Calu3 (cell line): Measurements from ENCODE around the gene SLC8A3. TPM values are rescaled to one million over a fixed set of nuclear protein-coding genes. Genes with fewer than 3 reads are reported as not detected.

ENCODE experiments used
- BruUV-seq: library from RNA; stranded (reverse); fragments of 400-500 nt; replicated peaks from 2 replicates; lab custom pipeline; 2021; lab: Mats Ljungman, UMichigan
- CTCF ChIA-PET: fragments of 300-600 bp; sonication (Branson Sonifier 250); formaldehyde crosslinking; loops from one replicate; lab custom pipeline; 2022; ENCODE audit warnings: antibody characterized with exemption; lab: Charles Lee
- DNase-seq: peaks from one replicate; pipeline ENCODE4 v3.0.0; 2022
- H3K27ac Mint-ChIP-seq: one replicate; pipeline ENCODE4 v1.8.0; 2022; ENCODE audit warnings: mixed read lengths; ENCODE audit not compliant: unreplicated experiment
- H3K27me3 Mint-ChIP-seq: one replicate; pipeline ENCODE4 v1.8.0; 2022; ENCODE audit warnings: mixed read lengths; ENCODE audit not compliant: unreplicated experiment
- H3K36me3 Mint-ChIP-seq: one replicate; pipeline ENCODE4 v1.8.0; 2022; ENCODE audit warnings: mild to moderate bottlenecking, moderate library complexity, mixed read lengths; ENCODE audit not compliant: insufficient read depth, unreplicated experiment
- H3K4me1 Mint-ChIP-seq: one replicate; pipeline ENCODE4 v1.8.0; 2022; ENCODE audit warnings: mild to moderate bottlenecking, low read depth, mixed read lengths; ENCODE audit not compliant: unreplicated experiment
- H3K4me3 Mint-ChIP-seq: one replicate; pipeline ENCODE4 v1.8.0; 2022; ENCODE audit warnings: mild to moderate bottlenecking, low read depth, moderate library complexity, mixed read lengths; ENCODE audit not compliant: unreplicated experiment
- H3K9me3 Mint-ChIP-seq: one replicate; pipeline ENCODE4 v1.8.0; 2022; ENCODE audit warnings: low read depth, mixed read lengths; ENCODE audit not compliant: unreplicated experiment
- intact Hi-C: fragments of 100-400 bp; cut with micrococcal nuclease; formaldehyde crosslinking; loops from one replicate; pipeline ENCODE4 v1.10.0; 2022; ENCODE audit not compliant: unreplicated experiment
- total RNA-seq: library from RNA; stranded (reverse); gene quantifications from 2 replicates; pipeline ENCODE4 v1.2.3, GENCODE V29; 2022
- TF ChIP-seq, protein P1 (sequence below): fragments of 200-600 bp; IDR thresholded peaks from one replicate; pipeline ENCODE4 v1.8.0; 2022; ENCODE audit warnings: antibody characterized with exemption; ENCODE audit not compliant: unreplicated experiment

Gene SLC8A3
- total RNA-seq, 1 experiment from 2014 or later: not detected

DNA sequence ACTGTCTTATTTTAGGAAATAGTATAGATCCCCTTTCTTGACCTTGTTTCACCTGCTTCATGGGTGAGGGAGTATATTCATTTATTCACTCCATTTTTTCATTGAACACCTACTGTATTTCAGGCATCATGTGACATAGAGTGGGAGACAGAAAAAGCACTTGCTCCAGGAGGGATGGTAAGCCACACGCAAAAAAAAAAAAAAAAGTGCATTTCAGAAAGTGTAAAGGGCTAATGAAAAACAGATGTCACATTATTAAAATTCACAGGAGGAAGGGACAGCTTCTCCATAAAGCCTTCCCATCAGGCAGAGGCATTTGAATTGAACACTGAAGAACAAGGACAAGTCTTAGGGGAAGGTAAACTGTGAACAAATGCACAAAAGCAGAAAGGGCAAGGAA, 7.5 kb downstream of the SLC8A3 start:
- Mint-ChIP-seq H3K4me3 (no peak overlapping the region), H3K9me3 (no peaks in the 10 kb centered on the region), H3K27me3 (peaks cover 43% of the 10 kb centered on the region), H3K4me1 (no peaks in the 10 kb centered on the region), H3K36me3 (no peaks in the 10 kb centered on the region), H3K27ac (no peak overlapping the region)
- TF ChIP-seq, protein P1, sequence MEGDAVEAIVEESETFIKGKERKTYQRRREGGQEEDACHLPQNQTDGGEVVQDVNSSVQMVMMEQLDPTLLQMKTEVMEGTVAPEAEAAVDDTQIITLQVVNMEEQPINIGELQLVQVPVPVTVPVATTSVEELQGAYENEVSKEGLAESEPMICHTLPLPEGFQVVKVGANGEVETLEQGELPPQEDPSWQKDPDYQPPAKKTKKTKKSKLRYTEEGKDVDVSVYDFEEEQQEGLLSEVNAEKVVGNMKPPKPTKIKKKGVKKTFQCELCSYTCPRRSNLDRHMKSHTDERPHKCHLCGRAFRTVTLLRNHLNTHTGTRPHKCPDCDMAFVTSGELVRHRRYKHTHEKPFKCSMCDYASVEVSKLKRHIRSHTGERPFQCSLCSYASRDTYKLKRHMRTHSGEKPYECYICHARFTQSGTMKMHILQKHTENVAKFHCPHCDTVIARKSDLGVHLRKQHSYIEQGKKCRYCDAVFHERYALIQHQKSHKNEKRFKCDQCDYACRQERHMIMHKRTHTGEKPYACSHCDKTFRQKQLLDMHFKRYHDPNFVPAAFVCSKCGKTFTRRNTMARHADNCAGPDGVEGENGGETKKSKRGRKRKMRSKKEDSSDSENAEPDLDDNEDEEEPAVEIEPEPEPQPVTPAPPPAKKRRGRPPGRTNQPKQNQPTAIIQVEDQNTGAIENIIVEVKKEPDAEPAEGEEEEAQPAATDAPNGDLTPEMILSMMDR: no peak
- no peak for DNase-seq
- intact Hi-C loops: no loop called here
- BruUV-seq: no TSS peak
- CTCF ChIA-PET: no interaction called here

DNA sequence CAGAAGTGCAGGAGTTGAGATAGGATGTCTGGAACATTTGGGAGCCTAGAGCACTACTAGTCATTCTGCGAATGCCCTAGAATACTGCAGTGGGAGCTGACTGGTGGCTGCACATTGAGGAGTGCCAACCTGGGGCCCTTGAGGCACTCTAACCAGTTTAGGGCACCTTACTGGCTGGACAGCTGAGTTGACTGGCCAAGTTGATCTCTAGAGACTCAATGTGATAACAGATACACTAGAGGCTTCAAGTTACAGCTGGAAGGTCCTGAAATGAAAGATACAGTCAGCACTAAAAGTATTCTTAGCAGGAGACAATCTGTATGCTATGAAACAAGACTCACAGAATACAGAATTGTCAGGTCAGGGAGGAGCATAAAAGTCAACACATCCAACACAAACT, 8.0 kb downstream of the SLC8A3 start:
- no peaks in the 10 kb centered on the region for H3K9me3 Mint-ChIP-seq
- BruUV-seq: no TSS peak
- no peaks in the 10 kb centered on the region for H3K36me3 Mint-ChIP-seq
- H3K4me1 Mint-ChIP-seq: no peaks in the 10 kb centered on the region
- peaks cover 39% of the 10 kb centered on the region for H3K27me3 Mint-ChIP-seq
- H3K4me3 Mint-ChIP-seq: no peak overlapping the region
- TF ChIP-seq, protein P1: no peak
- no peak for DNase-seq
- CTCF ChIA-PET: no interaction called here
- intact Hi-C loops: no loop called here
- H3K27ac Mint-ChIP-seq: no peak overlapping the region

DNA sequence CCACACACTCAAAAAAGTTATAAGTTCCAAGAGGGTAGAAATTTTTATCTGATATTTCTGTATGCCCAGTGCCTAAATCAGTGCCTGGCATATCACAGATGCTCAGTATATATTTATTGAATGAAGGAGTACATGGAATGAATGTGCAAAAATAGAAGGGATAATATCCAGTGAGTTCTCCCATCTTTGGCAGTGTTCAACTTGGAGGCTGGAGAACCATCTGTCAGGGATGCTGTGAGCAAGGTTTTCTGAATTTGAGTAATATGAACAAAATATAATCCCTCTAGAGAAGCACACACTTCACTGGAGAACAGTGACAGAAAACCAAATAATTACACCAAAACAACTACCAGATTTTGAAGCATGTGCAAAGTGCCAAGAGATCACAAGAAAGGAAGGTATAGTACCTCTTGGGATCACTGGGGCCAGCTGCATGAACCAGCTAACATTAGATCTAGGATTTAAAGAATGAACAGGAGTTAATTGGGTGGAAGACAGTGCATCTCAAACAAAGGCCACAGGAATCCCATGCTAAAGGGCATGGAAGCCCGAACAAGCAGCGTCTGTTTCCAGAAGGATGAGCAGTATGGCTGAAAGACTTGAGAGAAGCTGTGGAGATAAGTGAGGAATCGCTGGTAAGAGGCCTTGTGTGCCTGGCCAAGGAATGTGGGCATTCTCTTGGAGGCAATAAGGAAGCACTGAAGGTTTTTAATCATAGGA, 11.5 kb downstream of the SLC8A3 start:
- Mint-ChIP-seq H3K4me1 (no peaks in the 10 kb centered on the region), H3K4me3 (no peak overlapping the region), H3K9me3 (no peaks in the 10 kb centered on the region), H3K27ac (no peak overlapping the region), H3K27me3 (peaks cover 69% of the 10 kb centered on the region), H3K36me3 (no peaks in the 10 kb centered on the region)
- no peak for DNase-seq
- intact Hi-C loops: no loop called here
- BruUV-seq: no TSS peak
- CTCF ChIA-PET: no interaction called here
- TF ChIP-seq, protein P1: no peak

DNA sequence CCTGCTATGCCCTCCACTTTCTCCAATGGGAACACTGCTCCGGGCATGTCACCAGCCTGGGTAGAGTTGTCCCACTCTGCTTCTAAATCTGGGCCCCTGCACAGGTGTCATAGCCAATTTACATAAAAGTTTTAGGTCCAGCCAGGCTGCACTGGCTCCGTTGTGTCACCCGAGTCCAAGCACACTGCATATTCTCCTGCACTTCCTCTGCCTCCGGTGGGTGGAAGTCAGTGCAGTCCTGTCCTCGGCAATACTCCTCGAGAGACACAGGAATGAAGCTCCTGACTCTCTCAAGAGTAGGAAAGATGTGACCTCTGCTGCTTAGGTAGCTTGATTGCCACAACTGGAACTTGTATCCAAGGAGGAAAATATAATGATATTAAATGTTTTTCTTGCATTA, 15.2 kb downstream of the SLC8A3 start:
- BruUV-seq: no TSS peak
- no peak overlapping the region for H3K4me3 Mint-ChIP-seq
- H3K4me1 Mint-ChIP-seq: no peaks in the 10 kb centered on the region
- peaks cover 86% of the 10 kb centered on the region for H3K27me3 Mint-ChIP-seq
- H3K36me3 Mint-ChIP-seq: no peaks in the 10 kb centered on the region
- H3K9me3 Mint-ChIP-seq: no peaks in the 10 kb centered on the region
- DNase-seq: no peak
- no peak overlapping the region for H3K27ac Mint-ChIP-seq
- intact Hi-C loops: no loop called here
- CTCF ChIA-PET: interaction anchor here (0.6 kb wide), 1 partner anchor 139 kb away, joined by 3 read pairs; no protein-coding TSS in a partner anchor
- TF ChIP-seq, protein P1: no peak
